T-helper 2 cell (primary cell): ENCODE results near the gene ARHGAP8.
"Not testable (repeated sequence)": the region's sequence is repeated elsewhere in the genome, so short reads cannot be mapped to it uniquely, and the experiment has no call there.

Experiments
- DNase-seq, 5 experiments: peaks; one replicate each; pipeline versions ENCODE4 v3.0.0 to v3.0.0-alpha.2; 2012 to 2022

Gene ARHGAP8

GRCh38 chr22:44890416-44891292 is 138.3 kb downstream of the ARHGAP8 start:
- no peak for DNase-seq

GRCh38 chr22:44891293-44891747 is 138.9 kb downstream of the ARHGAP8 start:
- no peak for DNase-seq

DNA sequence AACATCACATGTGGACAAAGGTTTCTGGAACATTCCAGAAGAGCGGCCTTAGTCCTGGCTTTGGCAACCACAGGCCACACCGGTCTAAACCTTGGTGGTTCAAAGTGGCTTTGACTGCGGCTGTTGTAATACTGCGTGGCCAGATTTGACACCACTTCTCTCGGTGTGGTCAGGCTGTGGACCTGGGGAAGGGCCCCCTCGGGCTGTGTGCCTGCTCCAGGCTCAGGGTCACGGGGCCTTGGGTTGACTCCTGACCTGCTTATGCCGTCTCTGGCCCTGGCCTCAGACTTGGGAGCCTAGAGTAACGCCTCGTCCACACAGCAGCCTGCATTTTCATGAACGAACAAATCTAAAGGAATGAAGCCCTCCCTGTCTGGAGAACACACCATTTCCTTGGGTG is 139.4 kb downstream of the ARHGAP8 start:
- no peak for DNase-seq

DNA sequence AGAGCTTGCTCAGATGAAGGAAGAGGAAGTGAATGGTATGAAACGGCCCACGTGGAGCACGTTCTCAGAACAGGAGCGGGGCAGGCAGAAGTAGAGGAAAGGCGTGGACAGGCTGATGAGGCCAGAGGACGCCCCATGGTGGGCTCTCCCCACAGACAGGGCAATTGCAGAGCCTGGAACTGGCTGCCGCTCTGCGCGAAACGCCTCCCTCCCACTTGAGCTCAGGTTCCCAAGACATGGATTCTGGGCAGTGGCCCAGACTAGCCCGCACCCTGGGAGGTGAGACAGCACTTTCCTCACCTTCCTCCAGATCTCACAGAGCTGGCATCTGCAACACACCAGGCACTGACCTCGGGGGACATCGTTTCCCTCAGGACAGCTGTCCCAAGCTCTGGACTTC is 139.9 kb downstream of the ARHGAP8 start:
- DNase-seq, result no peak

DNA sequence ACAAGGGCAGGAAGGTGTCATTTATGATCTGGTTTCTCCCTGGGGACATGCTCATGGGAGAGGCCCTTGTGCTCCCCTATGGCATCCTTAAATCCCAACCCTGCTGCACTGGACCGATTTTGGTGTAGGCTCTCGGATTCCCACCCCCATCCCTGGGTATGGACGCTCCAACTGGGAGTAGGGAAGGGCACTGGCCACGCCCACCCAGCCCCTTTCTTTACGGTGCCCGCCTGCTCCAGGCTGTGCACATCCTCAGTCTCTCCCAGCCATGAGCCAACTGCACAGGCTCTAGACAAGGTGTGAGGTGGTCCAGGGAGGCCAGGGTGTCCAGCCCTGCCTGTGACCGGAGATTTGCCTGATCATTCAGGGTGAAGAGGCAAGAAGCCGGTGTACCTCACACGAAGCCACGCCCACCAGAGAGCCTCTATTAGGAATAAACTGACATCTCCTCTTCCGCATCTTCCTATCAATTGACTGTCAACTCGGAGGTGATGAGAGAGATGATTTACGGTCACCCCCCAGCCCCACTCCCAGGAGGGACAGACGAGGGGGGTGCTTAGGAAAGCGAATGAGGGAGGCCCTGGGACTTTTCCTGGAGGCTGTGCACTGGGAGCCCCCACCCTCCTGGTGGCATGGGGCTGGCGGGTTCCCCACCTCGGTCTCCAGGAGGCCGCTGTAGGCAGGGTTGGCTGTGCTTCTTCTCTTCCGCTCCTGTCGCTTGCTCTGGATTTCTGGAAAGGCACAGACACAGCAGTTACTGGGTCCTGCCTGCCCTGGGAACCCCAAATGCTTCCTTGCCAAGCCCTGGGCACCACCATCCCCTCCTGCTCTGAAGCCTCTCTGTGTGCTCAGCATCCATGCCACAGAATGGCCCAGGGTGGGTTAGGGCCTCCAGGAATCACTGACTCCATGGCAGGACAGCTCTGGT is 140.7 kb downstream of the ARHGAP8 start:
- DNase-seq, result no peak

- DNase-seq, result no peak
Measured at GRCh38 chr22:44893731-44894080, 141.3 kb downstream of the ARHGAP8 start.

DNA sequence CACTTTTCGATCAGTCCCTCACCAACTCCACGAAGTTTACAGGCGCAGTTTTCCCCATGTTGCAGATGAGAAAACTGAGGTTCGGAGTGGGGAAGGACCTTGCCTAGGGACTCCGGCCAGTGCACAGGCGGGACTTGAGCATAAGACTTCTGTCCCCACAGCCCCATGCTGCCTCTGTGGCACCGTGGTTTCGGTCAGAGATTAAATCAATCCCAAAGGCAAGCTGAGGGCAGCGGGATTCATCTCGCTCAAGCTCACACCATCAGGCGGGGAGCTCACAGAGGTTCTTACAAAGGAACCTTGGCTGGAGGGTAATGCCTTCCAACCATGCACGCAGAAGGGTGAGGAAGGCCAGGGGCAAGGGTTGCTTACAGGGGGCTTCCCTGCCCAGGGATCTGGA is 141.9 kb downstream of the ARHGAP8 start:
- no peak for DNase-seq

DNA sequence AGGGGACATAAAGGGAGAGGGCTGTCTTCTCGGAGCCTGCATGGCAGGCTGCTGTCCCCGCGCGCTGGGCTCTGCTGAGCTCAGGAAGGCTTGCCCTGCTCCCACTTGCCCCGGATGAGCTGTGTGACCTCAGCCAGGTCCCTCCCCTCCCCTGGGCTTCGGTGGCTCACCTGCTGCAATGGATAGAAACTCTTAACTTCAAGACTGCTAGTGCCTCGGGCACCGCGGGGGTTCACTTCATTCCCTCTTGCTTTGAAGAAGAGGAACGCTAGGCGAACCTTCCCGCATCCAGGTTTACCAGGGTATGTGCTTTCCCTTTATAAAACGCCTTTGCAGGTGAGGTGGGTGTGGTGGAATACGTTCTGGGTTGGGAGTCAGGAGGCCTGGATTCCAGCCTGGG is 142.4 kb downstream of the ARHGAP8 start:
- no peak for DNase-seq

DNA sequence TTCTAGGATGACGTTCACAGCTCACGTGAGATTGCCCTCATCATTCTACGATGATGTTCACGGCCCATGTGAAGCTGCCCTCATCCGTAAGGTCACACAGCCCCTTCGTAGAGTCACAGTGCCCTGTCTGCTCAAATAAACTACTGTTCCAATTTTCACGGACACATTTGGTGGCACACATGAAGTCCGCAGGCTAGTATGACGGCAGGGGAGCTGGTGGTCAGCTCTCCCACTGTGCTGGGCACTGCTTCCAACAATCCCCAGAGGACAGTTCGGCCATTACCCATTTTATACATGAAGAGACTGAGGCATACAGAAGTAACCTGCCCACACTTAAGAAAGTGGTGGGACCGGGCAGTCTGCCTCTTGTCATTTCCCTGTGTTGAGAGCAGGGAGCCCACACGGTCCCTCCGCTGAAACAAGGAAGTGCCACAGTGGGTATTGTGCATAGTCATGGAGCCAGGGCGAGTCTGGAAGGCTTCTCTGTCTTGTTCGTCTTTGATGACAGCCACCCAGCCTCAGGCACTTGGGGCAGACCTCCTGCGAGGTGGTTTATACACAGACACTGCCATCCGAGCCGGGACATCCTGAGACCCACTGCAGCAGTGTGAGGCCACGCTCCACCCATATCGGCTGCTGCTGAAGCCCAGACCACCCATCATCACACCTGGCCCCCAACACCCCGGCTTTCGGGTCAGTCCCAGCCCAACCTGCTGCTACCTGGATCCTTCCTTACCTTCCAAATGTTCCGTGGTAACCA is 143.1 kb downstream of the ARHGAP8 start:
- DNase-seq, result no peak

DNA sequence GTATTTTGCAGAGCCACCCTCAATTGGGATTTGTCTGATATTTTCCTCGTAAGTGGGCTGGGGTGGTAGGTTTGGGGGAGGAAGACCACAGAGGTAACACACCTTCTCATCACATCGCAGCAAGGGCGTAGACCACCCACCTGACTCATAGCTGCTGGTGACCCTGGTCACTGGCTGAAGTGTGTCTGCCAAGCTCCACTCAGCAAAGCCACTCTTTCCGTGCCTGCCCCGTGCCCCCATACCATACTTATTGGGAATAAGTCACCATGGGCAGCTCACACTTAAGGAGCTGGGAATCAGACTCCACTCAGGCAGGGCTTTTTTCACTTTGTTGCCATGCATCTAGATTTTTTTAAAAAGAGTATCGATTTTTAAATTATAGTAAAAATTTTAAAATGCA is 145.9 kb downstream of the ARHGAP8 start:
- DNase-seq, result no peak

GRCh38 chr22:44901301-44901700 is 148.9 kb downstream of the ARHGAP8 start:
- no peak for DNase-seq

DNA sequence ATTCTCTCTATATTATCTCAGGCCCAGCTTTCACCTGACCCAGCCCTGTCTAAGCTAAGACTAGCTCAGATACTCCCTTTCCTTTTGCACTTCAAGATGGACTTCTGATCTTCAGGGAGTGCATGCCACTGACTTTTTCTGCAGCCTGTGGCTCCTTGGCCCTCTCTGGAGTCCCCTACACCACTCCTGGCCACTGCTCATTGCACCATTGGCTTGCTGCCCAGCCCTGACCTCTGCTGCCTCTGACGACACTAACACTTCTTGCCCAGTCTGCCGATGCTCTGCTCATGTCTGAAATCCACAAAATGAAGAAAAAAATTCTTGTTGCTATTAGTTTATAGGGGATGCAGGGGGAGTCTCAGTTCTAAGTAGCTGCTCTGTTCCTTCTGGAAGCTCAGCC is 150.8 kb downstream of the ARHGAP8 start:
- DNase-seq, result not testable (repeated sequence)

- not testable (repeated sequence) for DNase-seq
Measured at GRCh38 chr22:44904492-44905152, 152.2 kb downstream of the ARHGAP8 start.

- DNase-seq, result no peak
Measured at GRCh38 chr22:44906248-44906936, 154.0 kb downstream of the ARHGAP8 start.

- no peak for DNase-seq
Measured at GRCh38 chr22:44906999-44907644, 154.7 kb downstream of the ARHGAP8 start.

GRCh38 chr22:44907765-44908737 is 155.7 kb downstream of the ARHGAP8 start:
- no peak for DNase-seq

GRCh38 chr22:44909241-44909640 is 156.9 kb downstream of the ARHGAP8 start:
- DNase-seq, result no peak
